NCI-H82 (cell line): ENCODE results near the gene ASL.
"Not testable (repeated sequence)": the region's sequence is repeated elsewhere in the genome, so short reads cannot be mapped to it uniquely, and the experiment has no call there.

Experiments used
- DNase-seq: peaks from one replicate; lab custom pipeline; 2025; lab: John Stamatoyannopoulos, UW

ASL gene

GRCh38 chr7:66119245-66119850 is 43.7 kb downstream of the ASL start:
- DNase-seq: no peak

GRCh38 chr7:66123175-66123528 is 47.5 kb downstream of the ASL start:
- DNase-seq: no peak

GRCh38 chr7:66124569-66124861 is 48.9 kb downstream of the ASL start:
- not testable (repeated sequence) for DNase-seq

- no peak for DNase-seq
These were observed 49.6 kb downstream of the ASL start for GRCh38 chr7:66125052-66125694.

- DNase-seq: not testable (repeated sequence)
These were observed 50.2 kb downstream of the ASL start for GRCh38 chr7:66125781-66126352.

- DNase-seq: not testable (repeated sequence)
These were observed 51.6 kb downstream of the ASL start for GRCh38 chr7:66127172-66127571.

- peak; percentile 58 for DNase-seq
These were observed 63.6 kb downstream of the ASL start for GRCh38 chr7:66138994-66139752.

- DNase-seq: peak; percentile 89
These were observed 65.3 kb downstream of the ASL start for GRCh38 chr7:66140924-66141323.

- no peak for DNase-seq
These were observed 66.7 kb downstream of the ASL start for GRCh38 chr7:66142334-66142733.

- DNase-seq: no peak
These were observed 67.4 kb downstream of the ASL start for GRCh38 chr7:66142996-66143395.
